ENCODE data around the gene HUNK.

GRCh38 chr21:31850886-31851285 lies 21.9 kb upstream of the HUNK start:
- TF ChIP-seq, protein P1, sequence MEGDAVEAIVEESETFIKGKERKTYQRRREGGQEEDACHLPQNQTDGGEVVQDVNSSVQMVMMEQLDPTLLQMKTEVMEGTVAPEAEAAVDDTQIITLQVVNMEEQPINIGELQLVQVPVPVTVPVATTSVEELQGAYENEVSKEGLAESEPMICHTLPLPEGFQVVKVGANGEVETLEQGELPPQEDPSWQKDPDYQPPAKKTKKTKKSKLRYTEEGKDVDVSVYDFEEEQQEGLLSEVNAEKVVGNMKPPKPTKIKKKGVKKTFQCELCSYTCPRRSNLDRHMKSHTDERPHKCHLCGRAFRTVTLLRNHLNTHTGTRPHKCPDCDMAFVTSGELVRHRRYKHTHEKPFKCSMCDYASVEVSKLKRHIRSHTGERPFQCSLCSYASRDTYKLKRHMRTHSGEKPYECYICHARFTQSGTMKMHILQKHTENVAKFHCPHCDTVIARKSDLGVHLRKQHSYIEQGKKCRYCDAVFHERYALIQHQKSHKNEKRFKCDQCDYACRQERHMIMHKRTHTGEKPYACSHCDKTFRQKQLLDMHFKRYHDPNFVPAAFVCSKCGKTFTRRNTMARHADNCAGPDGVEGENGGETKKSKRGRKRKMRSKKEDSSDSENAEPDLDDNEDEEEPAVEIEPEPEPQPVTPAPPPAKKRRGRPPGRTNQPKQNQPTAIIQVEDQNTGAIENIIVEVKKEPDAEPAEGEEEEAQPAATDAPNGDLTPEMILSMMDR (IDR thresholded peaks at IDR 0.05): no peak
- no peak for TF ChIP-seq POLR2A (IDR thresholded peaks at IDR 0.05)
- TF ChIP-seq EP300 (IDR thresholded peaks at IDR 0.05): no peak
- TF ChIP-seq POLR2AphosphoS5 (IDR thresholded peaks at IDR 0.05): no peak

Measured in suprapubic skin (tissue), 4 donors.